GM18519 (cell line): ENCODE data around the gene SCGB1D2.
"Not testable (repeated sequence)": the region's sequence is repeated elsewhere in the genome, so short reads cannot be mapped to it uniquely, and the experiment has no call there.

Experiments
- ATAC-seq: cut with Tn5 transposase; IDR thresholded peaks from one replicate; pipeline ENCODE4 v1.9.1; 2021; ENCODE audit warnings: mild to moderate bottlenecking, moderate library complexity; ENCODE audit not compliant: unreplicated experiment, low FRiP score

The SCGB1D2 gene

GRCh38 chr11:62242021-62242420 lies at the start of gene SCGB1D2:
Gene SCGB1D2 (plus strand): TSS chr11:62242239. CDS start chr11:62242308, 69 bp downstream.
- ATAC-seq: no peak

GRCh38 chr11:62193952-62194351 lies 48.1 kb upstream of the SCGB1D2 start:
- no peak for ATAC-seq

GRCh38 chr11:62195010-62195409 lies 47.0 kb upstream of the SCGB1D2 start:
- not testable (repeated sequence) for ATAC-seq

GRCh38 chr11:62195945-62196344 lies 46.1 kb upstream of the SCGB1D2 start:
- ATAC-seq: no peak

GRCh38 chr11:62197400-62197799 lies 44.6 kb upstream of the SCGB1D2 start:
- not testable (repeated sequence) for ATAC-seq

GRCh38 chr11:62201376-62201775 lies 40.7 kb upstream of the SCGB1D2 start:
- ATAC-seq: no peak

GRCh38 chr11:62202910-62203309 lies 39.1 kb upstream of the SCGB1D2 start:
- ATAC-seq: no peak

- ATAC-seq: no peak
These were observed 37.6 kb upstream of the SCGB1D2 start for GRCh38 chr11:62204430-62204829.

GRCh38 chr11:62205441-62205840 lies 36.6 kb upstream of the SCGB1D2 start:
- no peak for ATAC-seq

- not testable (repeated sequence) for ATAC-seq
These were observed 35.6 kb upstream of the SCGB1D2 start for GRCh38 chr11:62206276-62207066.

- ATAC-seq: no peak
These were observed 33.3 kb upstream of the SCGB1D2 start for GRCh38 chr11:62208785-62209144.

GRCh38 chr11:62217191-62217748 lies 24.8 kb upstream of the SCGB1D2 start:
- ATAC-seq: no peak

GRCh38 chr11:62221498-62221897 lies 20.5 kb upstream of the SCGB1D2 start:
- no peak for ATAC-seq

- no peak for ATAC-seq
These were observed 18.9 kb upstream of the SCGB1D2 start for GRCh38 chr11:62223095-62223494.

- ATAC-seq: no peak
These were observed 8.3 kb upstream of the SCGB1D2 start for GRCh38 chr11:62233730-62234129.

GRCh38 chr11:62236187-62236586 lies 5.9 kb upstream of the SCGB1D2 start:
- ATAC-seq: no peak

GRCh38 chr11:62237499-62237898 lies 4.5 kb upstream of the SCGB1D2 start:
- ATAC-seq: no peak

GRCh38 chr11:62238151-62238550 lies 3.9 kb upstream of the SCGB1D2 start:
- ATAC-seq: no peak

- no peak for ATAC-seq
These were observed 944 bp upstream of the SCGB1D2 start for GRCh38 chr11:62241095-62241494.

GRCh38 chr11:62245271-62245753 lies 3.3 kb downstream of the SCGB1D2 start:
- ATAC-seq: no peak

- ATAC-seq: no peak
These were observed 9.7 kb downstream of the SCGB1D2 start for GRCh38 chr11:62251698-62252097.

GRCh38 chr11:62253999-62254542 lies 12.0 kb downstream of the SCGB1D2 start:
- no peak for ATAC-seq
